ENCODE data around the gene HPGD. TPM values are rescaled to one million over a fixed set of nuclear protein-coding genes. Genes with fewer than 3 reads are reported as not detected.

Gene HPGD
- total and polyA plus RNA-seq, 9 of the 15 experiments (the other 6 are each of a cell fraction or from before 2014, with no cell fraction given): 2.3 to 8.6 (median 4.8) TPM

DNA sequence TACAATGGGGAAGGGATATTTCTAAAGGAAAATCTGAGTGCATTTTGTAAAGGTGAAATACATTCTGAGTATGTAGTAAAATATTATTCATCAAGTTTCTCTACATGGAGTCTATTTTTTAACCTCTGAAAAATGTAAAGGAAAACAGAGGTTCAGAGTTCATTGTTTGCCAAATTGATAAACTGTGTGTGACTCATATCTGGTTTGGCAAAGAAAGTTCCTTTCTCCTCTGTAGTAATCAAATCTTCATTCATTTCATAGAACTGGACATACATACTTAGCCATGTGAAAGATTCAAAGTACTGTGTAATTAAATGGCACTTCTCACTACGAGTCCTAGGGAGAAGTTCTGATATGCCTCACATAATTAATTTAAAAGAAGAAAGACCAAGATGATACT lies 61.6 kb downstream of the HPGD start:
- Histone ChIP-seq H3K36me3 (ENCODE audit: control insufficient read depth, insufficient read depth, low read length) (no peaks in the 10 kb centered on the region), H3K9ac (ENCODE audit: insufficient read depth in 1 of 2, low read depth in 2 of 2, low read length in 2 of 2) (no peak overlapping the region), H3K27ac (ENCODE audit: extremely low read depth, low read depth, low read length) (no peak overlapping the region), H3K4me1 (replicated peaks in 1 of 2; ENCODE audit: control insufficient read depth in 2 of 2, insufficient read depth in 2 of 2, low read length in 2 of 2) (no peaks in the 10 kb centered on the region), H3K79me2 (ENCODE audit: control insufficient read depth, insufficient read depth, low read length) (no peaks in the 10 kb centered on the region), H4K20me1 (replicated peaks; ENCODE audit: control insufficient read depth, insufficient read depth, low read length) (no peaks in the 10 kb centered on the region), H2AFZ (ENCODE audit: low read depth, low read length) (no peak overlapping the region), H3K9me1 (ENCODE audit: control insufficient read depth, insufficient read depth, low read length) (no peaks in the 10 kb centered on the region), H3K27me3 (ENCODE audit: control insufficient read depth in 2 of 2, insufficient read depth in 2 of 2, low read length in 2 of 2) (no peaks in the 10 kb centered on the region), H3K4me3 (no peak overlapping the region), H3K4me2 (ENCODE audit: insufficient read depth, low read length) (no peak overlapping the region), H3K9me3 (replicated peaks; ENCODE audit: control insufficient read depth, insufficient read depth, low read depth, low read length) (no peaks in the 10 kb centered on the region)
- DNase-seq (ENCODE audit: extremely low read depth in 1 of 4, low spot score in 3 of 4): no peak
- 33% methylated on average over 1 of the region's 1 CpG for WGBS (ENCODE audit: insufficient coverage, low coverage, missing lambda C conversion rate)
- no TSS peak for BruUV-seq (replicated peaks)
- TF ChIP-seq ZNF696 (CRISPR knock-in tag; conservative IDR thresholded peaks at IDR 0.05): no peak
- no peak for TF ChIP-seq CHD2 (IDR thresholded peaks at IDR 0.05; ENCODE audit: low read depth, low read length)
- TF ChIP-seq ESRRB (CRISPR knock-in tag; IDR thresholded peaks at IDR 0.05; ENCODE audit: borderline replicate concordance): no peak
- TF ChIP-seq HOXB6 (CRISPR knock-in tag; IDR thresholded peaks at IDR 0.05; ENCODE audit: borderline replicate concordance): no peak
- TF ChIP-seq TARDBP (IDR thresholded peaks at IDR 0.05): no peak
- TF ChIP-seq CC2D1A (IDR thresholded peaks at IDR 0.05): no peak
- no peak for TF ChIP-seq RBM34 (IDR thresholded peaks at IDR 0.05; ENCODE audit: borderline replicate concordance, insufficient read depth, low read length)
- TF ChIP-seq FOS (IDR thresholded peaks at IDR 0.05; ENCODE audit: extremely low read depth, insufficient read length): no peak
- TF ChIP-seq C11orf30 (IDR thresholded peaks at IDR 0.05; ENCODE audit: low read depth): no peak
- TF ChIP-seq ZNF785 (CRISPR knock-in tag; IDR thresholded peaks at IDR 0.05): no peak
- TF ChIP-seq CHAMP1 (IDR thresholded peaks at IDR 0.05): no peak
- TF ChIP-seq ZNF77 (CRISPR knock-in tag; IDR thresholded peaks at IDR 0.05): no peak
- TF ChIP-seq, protein P1, sequence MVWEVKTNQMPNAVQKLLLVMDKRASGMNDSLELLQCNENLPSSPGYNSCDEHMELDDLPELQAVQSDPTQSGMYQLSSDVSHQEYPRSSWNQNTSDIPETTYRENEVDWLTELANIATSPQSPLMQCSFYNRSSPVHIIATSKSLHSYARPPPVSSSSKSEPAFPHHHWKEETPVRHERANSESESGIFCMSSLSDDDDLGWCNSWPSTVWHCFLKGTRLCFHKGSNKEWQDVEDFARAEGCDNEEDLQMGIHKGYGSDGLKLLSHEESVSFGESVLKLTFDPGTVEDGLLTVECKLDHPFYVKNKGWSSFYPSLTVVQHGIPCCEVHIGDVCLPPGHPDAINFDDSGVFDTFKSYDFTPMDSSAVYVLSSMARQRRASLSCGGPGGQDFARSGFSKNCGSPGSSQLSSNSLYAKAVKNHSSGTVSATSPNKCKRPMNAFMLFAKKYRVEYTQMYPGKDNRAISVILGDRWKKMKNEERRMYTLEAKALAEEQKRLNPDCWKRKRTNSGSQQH (CRISPR knock-in tag; IDR thresholded peaks at IDR 0.05): no peak
- no peak for TF ChIP-seq SNRNP70 (optimal IDR thresholded peaks at IDR 0.05; ENCODE audit: low read depth, low read length)
- no peak for TF ChIP-seq ZBED1 (IDR thresholded peaks at IDR 0.05)
- no peak for TF ChIP-seq MBD1 (CRISPR knock-in tag; IDR thresholded peaks at IDR 0.05)
- ChIA-PET CTCF (ENCODE audit: low intra/inter-chr PET ratio) (no interaction called here), POLR2A (no interaction called here)
- intact Hi-C loops (cut with micrococcal nuclease): no loop called here
- in situ Hi-C loops (cut with MboI): no loop called here
- no peak for ATAC-seq
- no peak for FAIRE-seq
